K562 (cell line): ENCODE results near the gene OBSL1.

ENCODE experiments used
- BRD9 ChIP-seq: fragments of 450-650 bp; IDR thresholded peaks from 2 replicates; pipeline ENCODE4 v1.6.1; 2018; ENCODE audit warnings: low read depth; ENCODE audit not compliant: partially characterized antibody
- CTCF ChIP-seq, 3 experiments: IDR thresholded peaks in 2 of 3; conservative IDR thresholded peaks in 1 of 3; 2 replicates each; pipeline ENCODE4 v1.5.1; 2011 to 2012; ENCODE audit warnings: low read length in 3 of 3, mild to moderate bottlenecking in 3 of 3, control low read depth in 2 of 3, improper control_type of control experiment in 1 of 3, inconsistent platforms in 1 of 3, low read depth in 1 of 3, mixed read lengths in 1 of 3, moderate library complexity in 1 of 3; ENCODE audit not compliant: insufficient read depth in 2 of 3
- EZH2 ChIP-seq: IDR thresholded peaks from 2 replicates; pipeline ENCODE4 v1.6.1; 2012; ENCODE audit warnings: low read depth, mild to moderate bottlenecking, inconsistent platforms, low read length, borderline replicate concordance
- MAFK ChIP-seq: IDR thresholded peaks from 2 replicates; pipeline ENCODE4 v1.6.1; 2011; ENCODE audit warnings: low read length, improper control_type of control experiment
- NBN ChIP-seq: fragments of 450-650 bp; IDR thresholded peaks from 2 replicates; pipeline ENCODE4 v1.6.1; 2016; ENCODE audit warnings: low read depth, mild to moderate bottlenecking
- POLR2A ChIP-seq: fragments of 450-650 bp; conservative IDR thresholded peaks from 2 replicates; pipeline ENCODE4 v1.6.1; 2016
- RAD51 ChIP-seq: fragments of 450-650 bp; IDR thresholded peaks from 2 replicates; pipeline ENCODE4 v1.7.1; 2016; ENCODE audit warnings: low read depth, mild to moderate bottlenecking, borderline replicate concordance
- RBFOX2 ChIP-seq: fragments of 200-400 bp; formaldehyde crosslinking; IDR thresholded peaks from 2 replicates; pipeline ENCODE4 v1.6.1; 2017; ENCODE audit warnings: low read depth, mild to moderate bottlenecking, low read length, moderate library complexity
- SMARCC2 ChIP-seq: fragments of 450-650 bp; IDR thresholded peaks from 2 replicates; pipeline ENCODE4 v1.6.1; 2017; ENCODE audit warnings: antibody characterized with exemption, moderate library complexity, mild to moderate bottlenecking, low read depth
- TEAD4 ChIP-seq, 2 experiments: sonication (generic) in 1 of 2; formaldehyde crosslinking in 1 of 2; IDR thresholded peaks; 2 replicates each; pipeline versions ENCODE4 v1.6.1 to v1.8.0; 2012 to 2022; ENCODE audit warnings: borderline replicate concordance in 1 of 2, inconsistent platforms in 1 of 2, low read length in 1 of 2, mild to moderate bottlenecking in 1 of 2, missing genetic modification reagents in 1 of 2
- YBX1 ChIP-seq: fragments of 450-650 bp; IDR thresholded peaks from 2 replicates; pipeline ENCODE4 v1.7.1; 2016; ENCODE audit warnings: mild to moderate bottlenecking
- ZC3H4 ChIP-seq: sonication (generic); formaldehyde crosslinking; IDR thresholded peaks from 2 replicates; pipeline ENCODE4 v1.9.0; 2021; ENCODE audit warnings: missing genetic modification reagents, borderline replicate concordance
- ZNF347 ChIP-seq: fragments of 450-650 bp; formaldehyde crosslinking; IDR thresholded peaks from 2 replicates; pipeline ENCODE4 v1.4.0; 2020; ENCODE audit warnings: low read depth, mild to moderate bottlenecking, moderate library complexity
- ZNF780A ChIP-seq: fragments of 250-450 bp; sonication (Bioruptor Pico); IDR thresholded peaks from 2 replicates; pipeline ENCODE4 v1.5.0; 2021; ENCODE audit warnings: mild to moderate bottlenecking

- no peak for TF ChIP-seq POLR2A
- TF ChIP-seq ZC3H4 (CRISPR knock-in tag), result no peak
- no peak for TF ChIP-seq RAD51
- TF ChIP-seq ZNF780A (CRISPR knock-in tag), result no peak
- TF ChIP-seq NBN, result no peak
- no peak for TF ChIP-seq MAFK
- no peak for TF ChIP-seq YBX1
- TF ChIP-seq ZNF347, result no peak
- no peak for TF ChIP-seq BRD9
- no peak for TF ChIP-seq CTCF (IDR thresholded peaks at IDR 0.05 in 2 of 3, conservative IDR thresholded peaks at IDR 0.05 in 1 of 3; ENCODE audit: insufficient read depth in 2 of 3, low read depth in 1 of 3, low read length in 3 of 3)
- TF ChIP-seq SMARCC2, result no peak
- no peak for TF ChIP-seq TEAD4 (IDR thresholded peaks at IDR 0.05; ENCODE audit: low read length)
- no peak for TF ChIP-seq TEAD4 (CRISPR knock-in tag; IDR thresholded peaks at IDR 0.05; ENCODE audit: borderline replicate concordance)
- no peak for TF ChIP-seq EZH2
- TF ChIP-seq RBFOX2, result no peak
These were observed 13.3 kb downstream of the OBSL1 start for GRCh38 chr2:219557791-219558785.
